Parathyroid adenoma (tissue), 2 donors: ENCODE measurements around the gene FICD.
A peak's percentile ranks its signal among the peaks of the same experiment; 100 is the strongest.
"Not testable (repeated sequence)": the region's sequence is repeated elsewhere in the genome, so short reads cannot be mapped to it uniquely, and the experiment has no call there.

Experiments used
- H2AFZ ChIP-seq: fragments of 300-600 bp; sonication (generic); one replicate; pipeline ENCODE4 v1.7.0; 2017; ENCODE audit warnings: antibody characterized with exemption, mild to moderate bottlenecking
- H3K27ac ChIP-seq: fragments of 300-600 bp; sonication (generic); one replicate; pipeline ENCODE4 v1.7.0; 2017
- H3K27me3 ChIP-seq: fragments of 300-600 bp; sonication (generic); one replicate; pipeline ENCODE4 v1.7.0; 2017; ENCODE audit warnings: low read length; ENCODE audit not compliant: control insufficient read depth, insufficient read depth
- H3K36me3 ChIP-seq: fragments of 300-600 bp; sonication (generic); one replicate; pipeline ENCODE4 v1.7.0; 2017; ENCODE audit warnings: low read length; ENCODE audit not compliant: control insufficient read depth, insufficient read depth
- H3K4me1 ChIP-seq: fragments of 300-600 bp; sonication (generic); one replicate; pipeline ENCODE4 v1.7.0; 2017; ENCODE audit warnings: control low read depth
- H3K4me2 ChIP-seq: fragments of 300-600 bp; sonication (generic); one replicate; pipeline ENCODE4 v1.7.0; 2017; ENCODE audit warnings: low read length
- H3K4me3 ChIP-seq: fragments of 300-600 bp; sonication (generic); one replicate; pipeline ENCODE4 v1.7.0; 2017; ENCODE audit warnings: low read depth, low read length
- H3K79me2 ChIP-seq: fragments of 300-600 bp; sonication (generic); one replicate; pipeline ENCODE4 v1.7.0; 2017; ENCODE audit warnings: control low read depth
- H3K9ac ChIP-seq: fragments of 300-600 bp; sonication (generic); one replicate; pipeline ENCODE4 v1.7.0; 2017; ENCODE audit warnings: mild to moderate bottlenecking
- H3K9me3 ChIP-seq: fragments of 300-600 bp; sonication (generic); one replicate; pipeline ENCODE4 v1.7.0; 2017; ENCODE audit warnings: low read length; ENCODE audit not compliant: control insufficient read depth
- TF ChIP-seq, protein P1 (sequence below): fragments of 300-600 bp; sonication (generic); IDR thresholded peaks from one replicate; pipeline ENCODE4 v1.7.0; 2017; ENCODE audit warnings: antibody characterized with exemption, mild to moderate bottlenecking
- donor health status: primary hyperparathyroidism.

Gene FICD

DNA sequence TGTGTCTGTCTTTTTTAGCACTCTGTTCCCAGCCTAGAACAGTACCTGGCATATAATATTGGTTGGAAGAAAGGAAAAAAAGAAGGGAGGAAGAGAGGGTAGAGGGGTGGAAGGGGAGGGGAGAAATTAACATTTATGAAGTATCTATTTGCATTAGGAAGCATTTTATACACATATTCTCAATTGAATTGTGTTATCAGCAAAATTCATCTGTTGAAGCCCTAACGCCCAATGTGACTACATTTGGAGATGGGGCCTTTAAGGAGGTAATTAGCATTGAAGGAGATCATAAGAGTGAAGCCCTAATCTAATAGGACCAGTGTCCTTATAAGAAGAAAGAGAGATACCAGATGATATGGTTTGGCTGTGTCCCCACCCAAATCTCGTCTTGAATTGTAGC lies 30.2 kb upstream of the FICD start:
- Histone ChIP-seq H3K27ac (no peak overlapping the region), H2AFZ (no peak overlapping the region), H3K4me3 (no peak overlapping the region), H3K36me3 (no peaks in the 10 kb centered on the region), H3K79me2 (no peaks in the 10 kb centered on the region), H3K27me3 (no peaks in the 10 kb centered on the region), H3K9ac (no peak overlapping the region), H3K4me1 (no peaks in the 10 kb centered on the region), H3K4me2 (no peak overlapping the region), H3K9me3 (no peaks in the 10 kb centered on the region)
- TF ChIP-seq, protein P1, sequence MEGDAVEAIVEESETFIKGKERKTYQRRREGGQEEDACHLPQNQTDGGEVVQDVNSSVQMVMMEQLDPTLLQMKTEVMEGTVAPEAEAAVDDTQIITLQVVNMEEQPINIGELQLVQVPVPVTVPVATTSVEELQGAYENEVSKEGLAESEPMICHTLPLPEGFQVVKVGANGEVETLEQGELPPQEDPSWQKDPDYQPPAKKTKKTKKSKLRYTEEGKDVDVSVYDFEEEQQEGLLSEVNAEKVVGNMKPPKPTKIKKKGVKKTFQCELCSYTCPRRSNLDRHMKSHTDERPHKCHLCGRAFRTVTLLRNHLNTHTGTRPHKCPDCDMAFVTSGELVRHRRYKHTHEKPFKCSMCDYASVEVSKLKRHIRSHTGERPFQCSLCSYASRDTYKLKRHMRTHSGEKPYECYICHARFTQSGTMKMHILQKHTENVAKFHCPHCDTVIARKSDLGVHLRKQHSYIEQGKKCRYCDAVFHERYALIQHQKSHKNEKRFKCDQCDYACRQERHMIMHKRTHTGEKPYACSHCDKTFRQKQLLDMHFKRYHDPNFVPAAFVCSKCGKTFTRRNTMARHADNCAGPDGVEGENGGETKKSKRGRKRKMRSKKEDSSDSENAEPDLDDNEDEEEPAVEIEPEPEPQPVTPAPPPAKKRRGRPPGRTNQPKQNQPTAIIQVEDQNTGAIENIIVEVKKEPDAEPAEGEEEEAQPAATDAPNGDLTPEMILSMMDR = no peak

DNA sequence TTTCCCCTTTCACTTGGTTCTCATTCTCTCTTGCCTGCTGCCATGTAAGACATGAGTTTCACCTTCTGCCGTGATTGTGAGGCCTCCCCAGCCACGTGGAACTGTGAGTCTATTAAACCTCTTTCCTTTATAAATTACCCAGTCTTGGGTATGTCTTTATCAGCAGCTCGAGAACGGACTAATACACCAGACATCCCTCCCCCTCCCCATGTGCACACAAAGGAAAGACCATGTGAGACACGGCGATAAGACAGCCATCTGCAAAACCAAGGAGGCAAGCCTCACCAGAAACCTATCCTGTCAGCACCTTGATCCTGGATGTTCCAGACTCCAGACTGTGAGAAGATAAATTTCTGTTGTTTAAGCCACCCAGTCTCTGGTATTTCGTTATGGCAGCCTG lies 29.7 kb upstream of the FICD start:
- not testable (repeated sequence) for H3K4me3 ChIP-seq, H2AFZ ChIP-seq, H3K27ac ChIP-seq, H3K4me1 ChIP-seq, H3K79me2 ChIP-seq, H3K9me3 ChIP-seq, H3K9ac ChIP-seq, H3K27me3 ChIP-seq, H3K4me2 ChIP-seq, H3K36me3 ChIP-seq

DNA sequence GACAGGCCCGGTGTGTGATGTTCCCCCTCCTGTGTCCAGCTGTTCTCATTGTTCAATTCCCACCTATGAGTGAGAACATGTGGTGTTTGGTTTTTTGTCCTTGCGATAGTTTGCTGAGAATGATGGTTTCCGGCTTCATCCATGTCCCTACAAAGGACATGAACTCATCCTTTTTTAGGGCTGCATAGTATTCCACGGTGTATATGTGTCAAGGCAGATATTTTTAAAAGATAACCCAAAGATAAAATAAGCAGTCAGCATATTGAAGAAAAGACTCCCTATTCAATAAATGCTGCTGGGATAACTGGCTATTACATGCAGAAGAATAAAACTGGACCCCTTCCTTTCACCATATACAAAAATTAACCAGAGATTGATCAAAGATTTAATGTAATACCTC lies 28.0 kb upstream of the FICD start:
- H3K4me2 ChIP-seq, H3K27me3 ChIP-seq, H3K27ac ChIP-seq, H3K9me3 ChIP-seq, H3K4me1 ChIP-seq, H3K79me2 ChIP-seq, H2AFZ ChIP-seq, H3K4me3 ChIP-seq, H3K36me3 ChIP-seq, H3K9ac ChIP-seq: not testable (repeated sequence)

DNA sequence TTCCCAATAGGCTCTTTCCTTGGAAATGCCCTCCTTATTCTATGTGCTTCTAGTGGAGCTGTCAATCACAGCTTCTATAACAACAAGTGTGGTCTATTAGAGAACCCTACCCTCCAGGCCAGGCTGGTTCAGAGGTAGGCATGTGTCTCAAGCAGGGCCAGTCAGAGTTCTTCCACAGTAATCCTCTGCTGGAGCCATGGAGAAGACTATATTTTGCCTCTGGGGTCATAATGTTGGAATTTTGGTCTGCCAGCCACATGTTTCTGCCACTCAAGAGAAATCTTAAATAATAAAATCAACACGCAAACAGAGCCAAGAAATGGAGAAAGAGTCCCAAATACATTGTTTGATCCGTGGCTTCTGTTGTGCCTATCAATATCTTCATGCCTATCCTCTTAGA lies 23.8 kb upstream of the FICD start:
- H3K79me2 ChIP-seq = no peaks in the 10 kb centered on the region
- H3K9me3 ChIP-seq = no peaks in the 10 kb centered on the region
- no peak overlapping the region for H3K4me2 ChIP-seq
- no peak overlapping the region for H3K9ac ChIP-seq
- TF ChIP-seq, protein P1 = no peak
- no peak overlapping the region for H3K27ac ChIP-seq
- no peaks in the 10 kb centered on the region for H3K36me3 ChIP-seq
- no peaks in the 10 kb centered on the region for H3K27me3 ChIP-seq
- no peaks in the 10 kb centered on the region for H3K4me1 ChIP-seq
- no peak overlapping the region for H3K4me3 ChIP-seq
- no peak overlapping the region for H2AFZ ChIP-seq

DNA sequence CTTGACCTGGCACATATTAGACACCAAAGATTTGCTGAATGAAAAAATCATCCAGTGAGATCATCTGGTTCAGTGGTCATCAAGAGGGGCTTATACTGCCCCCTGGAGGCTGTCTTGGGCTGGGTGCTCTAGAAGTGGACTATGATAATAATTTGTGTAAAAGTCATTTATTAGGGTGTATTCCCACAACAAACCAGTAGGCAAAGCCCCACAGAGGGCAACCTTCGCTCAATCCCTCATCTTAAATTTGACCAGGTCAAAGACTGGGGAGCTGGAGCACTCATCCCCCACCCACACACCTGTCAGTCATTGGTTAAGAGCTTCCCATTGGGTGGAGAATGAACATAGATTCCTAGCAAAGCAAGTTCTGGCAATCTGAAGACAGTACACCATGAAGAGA lies 20.0 kb upstream of the FICD start:
- Histone ChIP-seq H3K36me3 (no peaks in the 10 kb centered on the region), H3K79me2 (no peaks in the 10 kb centered on the region), H3K27ac (no peak overlapping the region), H3K4me2 (no peak overlapping the region), H3K27me3 (no peaks in the 10 kb centered on the region), H3K4me1 (no peaks in the 10 kb centered on the region), H2AFZ (no peak overlapping the region), H3K4me3 (no peak overlapping the region), H3K9ac (no peak overlapping the region), H3K9me3 (no peaks in the 10 kb centered on the region)
- TF ChIP-seq, protein P1 = peak; percentile 42

DNA sequence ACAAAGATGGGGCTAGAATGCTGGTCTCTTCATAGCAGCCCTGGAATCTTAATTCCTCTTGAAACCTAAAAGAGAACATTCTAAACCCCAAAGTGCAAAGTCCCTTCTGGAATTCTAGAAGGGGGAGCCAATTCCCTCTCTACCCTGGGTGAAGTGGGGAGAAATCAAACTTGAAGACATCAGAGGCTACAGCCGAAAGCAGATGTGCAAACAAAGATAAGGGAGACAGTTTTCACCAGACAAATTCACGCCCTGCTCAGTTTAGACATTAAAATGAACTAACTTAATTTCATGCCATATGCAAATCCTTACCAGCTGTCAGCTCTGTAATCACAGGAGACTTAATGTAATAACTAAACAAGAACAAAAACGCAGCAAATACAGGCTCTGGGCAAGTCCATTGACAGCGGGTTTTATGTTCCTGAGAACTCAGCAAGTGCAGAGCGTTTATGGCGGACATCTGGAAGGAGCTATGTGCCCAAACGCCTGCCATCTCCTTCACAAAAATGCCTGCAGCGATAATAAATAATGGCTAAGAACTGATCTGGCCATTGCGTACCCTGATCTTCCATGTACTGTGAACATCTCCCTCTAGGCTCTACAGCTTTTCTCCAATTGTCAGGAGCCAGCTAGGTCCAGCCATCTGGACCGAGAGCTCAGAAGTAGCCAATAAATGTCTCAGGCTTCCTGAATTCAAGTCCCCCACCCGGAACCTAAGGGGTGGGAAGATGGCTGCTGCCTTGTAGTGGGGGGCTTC lies 19.1 kb upstream of the FICD start:
- Histone ChIP-seq H3K4me1 (no peaks in the 10 kb centered on the region), H3K36me3 (no peaks in the 10 kb centered on the region)

More for the DNA sequence above, 19.1 kb upstream of the FICD start:
- Histone ChIP-seq H2AFZ (no peak overlapping the region), H3K9ac (no peak overlapping the region), H3K9me3 (no peaks in the 10 kb centered on the region), H3K79me2 (no peaks in the 10 kb centered on the region), H3K4me3 (no peak overlapping the region), H3K27me3 (no peaks in the 10 kb centered on the region), H3K4me2 (no peak overlapping the region), H3K27ac (no peak overlapping the region)
- TF ChIP-seq, protein P1 = no peak
